Effector CD4-positive, alpha-beta T cell (primary cell): ENCODE data around the gene LIN54.
A peak's percentile ranks its signal among the peaks of the same experiment; 100 is the strongest.
"Not testable (repeated sequence)": the region's sequence is repeated elsewhere in the genome, so short reads cannot be mapped to it uniquely, and the experiment has no call there.

Experiments used
- DNase-seq: peaks from one replicate; pipeline ENCODE4 v3.0.0-alpha.2; 2020

LIN54 gene

GRCh38 chr4:83012200-83012686 is 1.6 kb upstream of the LIN54 start:
- peak; percentile 10 for DNase-seq

GRCh38 chr4:83011689-83012199 is 1.1 kb upstream of the LIN54 start:
- no peak for DNase-seq

- DNase-seq = no peak
These were observed 507 bp downstream of the LIN54 start for GRCh38 chr4:83010111-83010521.

GRCh38 chr4:83009529-83009928 is 1.1 kb downstream of the LIN54 start:
- no peak for DNase-seq

- not testable (repeated sequence) for DNase-seq
These were observed 7.4 kb downstream of the LIN54 start for GRCh38 chr4:83003044-83003791.

- no peak for DNase-seq
These were observed 8.3 kb downstream of the LIN54 start for GRCh38 chr4:83002329-83002728.

- DNase-seq = no peak
These were observed 11.7 kb downstream of the LIN54 start for GRCh38 chr4:82998898-82999297.

- no peak for DNase-seq
These were observed 15.8 kb downstream of the LIN54 start for GRCh38 chr4:82994834-82995233.

GRCh38 chr4:82989575-82990429 is 20.8 kb downstream of the LIN54 start:
- no peak for DNase-seq

- no peak for DNase-seq
These were observed 22.2 kb downstream of the LIN54 start for GRCh38 chr4:82988323-82988832.

GRCh38 chr4:82987519-82987918 is 23.1 kb downstream of the LIN54 start:
- not testable (repeated sequence) for DNase-seq

- no peak for DNase-seq
These were observed 26.2 kb downstream of the LIN54 start for GRCh38 chr4:82984459-82984858.

GRCh38 chr4:82983444-82983843 is 27.2 kb downstream of the LIN54 start:
- DNase-seq = no peak

GRCh38 chr4:82981138-82981537 is 29.5 kb downstream of the LIN54 start:
- DNase-seq = no peak

- no peak for DNase-seq
These were observed 34.8 kb downstream of the LIN54 start for GRCh38 chr4:82975792-82976191.

GRCh38 chr4:82969414-82969813 is 41.2 kb downstream of the LIN54 start:
- DNase-seq = no peak

- DNase-seq = no peak
These were observed 41.7 kb downstream of the LIN54 start for GRCh38 chr4:82968972-82969371.

GRCh38 chr4:82965763-82966162 is 44.9 kb downstream of the LIN54 start:
- DNase-seq = no peak

GRCh38 chr4:82957045-82957444 is 53.6 kb downstream of the LIN54 start:
- no peak for DNase-seq

GRCh38 chr4:82954212-82954611 is 56.4 kb downstream of the LIN54 start:
- no peak for DNase-seq

- no peak for DNase-seq
These were observed 59.4 kb downstream of the LIN54 start for GRCh38 chr4:82951196-82951595.

- no peak for DNase-seq
These were observed 61.9 kb downstream of the LIN54 start for GRCh38 chr4:82948647-82949204.

GRCh38 chr4:82947498-82947897 is 63.1 kb downstream of the LIN54 start:
- DNase-seq = no peak
